Measurements from ENCODE around the gene PTPRC.

The PTPRC gene

GRCh38 chr1:198761859-198762616 lies 123.2 kb downstream of the PTPRC start:
- no peak for DNase-seq (ENCODE audit: low read depth)

- no peak for DNase-seq (ENCODE audit: low read depth)
These were observed 124.5 kb downstream of the PTPRC start for GRCh38 chr1:198763298-198763714.

GRCh38 chr1:198764748-198765147 lies 125.9 kb downstream of the PTPRC start:
- no peak for DNase-seq (ENCODE audit: low read depth)

GRCh38 chr1:198765416-198765815 lies 126.6 kb downstream of the PTPRC start:
- no peak for DNase-seq (ENCODE audit: low read depth)

GRCh38 chr1:198771563-198772153 lies 132.8 kb downstream of the PTPRC start:
- DNase-seq (ENCODE audit: low read depth) = no peak

- no peak for DNase-seq (ENCODE audit: low read depth)
These were observed 133.8 kb downstream of the PTPRC start for GRCh38 chr1:198772626-198773025.

- no peak for DNase-seq (ENCODE audit: low read depth)
These were observed 134.2 kb downstream of the PTPRC start for GRCh38 chr1:198773030-198773429.

GRCh38 chr1:198773523-198773922 lies 134.7 kb downstream of the PTPRC start:
- no peak for DNase-seq (ENCODE audit: low read depth)

GRCh38 chr1:198774421-198774820 lies 135.6 kb downstream of the PTPRC start:
- no peak for DNase-seq (ENCODE audit: low read depth)

GRCh38 chr1:198775606-198776005 lies 136.8 kb downstream of the PTPRC start:
- DNase-seq (ENCODE audit: low read depth) = no peak

GRCh38 chr1:198776602-198777029 lies 137.8 kb downstream of the PTPRC start:
- no peak for DNase-seq (ENCODE audit: low read depth)

- no peak for DNase-seq (ENCODE audit: low read depth)
These were observed 139.2 kb downstream of the PTPRC start for GRCh38 chr1:198778049-198778448.

GRCh38 chr1:198780376-198780775 lies 141.5 kb downstream of the PTPRC start:
- no peak for DNase-seq (ENCODE audit: low read depth)

GRCh38 chr1:198788561-198789064 lies 149.8 kb downstream of the PTPRC start:
- no peak for DNase-seq (ENCODE audit: low read depth)

- no peak for DNase-seq (ENCODE audit: low read depth)
These were observed 154.9 kb downstream of the PTPRC start for GRCh38 chr1:198793714-198794113.

- DNase-seq (ENCODE audit: low read depth) = no peak
These were observed 155.7 kb downstream of the PTPRC start for GRCh38 chr1:198794498-198794897.

- no peak for DNase-seq (ENCODE audit: low read depth)
These were observed 158.8 kb downstream of the PTPRC start for GRCh38 chr1:198797656-198798055.

- no peak for DNase-seq (ENCODE audit: low read depth)
These were observed 160.1 kb downstream of the PTPRC start for GRCh38 chr1:198798923-198799386.

- no peak for DNase-seq (ENCODE audit: low read depth)
These were observed 166.8 kb downstream of the PTPRC start for GRCh38 chr1:198805498-198806151.

GRCh38 chr1:198806861-198807260 lies 168.0 kb downstream of the PTPRC start:
- DNase-seq (ENCODE audit: low read depth) = no peak
